HS-27A (cell line): ENCODE data around the gene GLS.
"Not testable (repeated sequence)": the region's sequence is repeated elsewhere in the genome, so short reads cannot be mapped to it uniquely, and the experiment has no call there.

ENCODE experiments used
- DNase-seq: peaks from one replicate; pipeline ENCODE4 v3.0.0-alpha.2; 2012; ENCODE audit warnings: low read depth, missing footprints

GLS gene

DNA sequence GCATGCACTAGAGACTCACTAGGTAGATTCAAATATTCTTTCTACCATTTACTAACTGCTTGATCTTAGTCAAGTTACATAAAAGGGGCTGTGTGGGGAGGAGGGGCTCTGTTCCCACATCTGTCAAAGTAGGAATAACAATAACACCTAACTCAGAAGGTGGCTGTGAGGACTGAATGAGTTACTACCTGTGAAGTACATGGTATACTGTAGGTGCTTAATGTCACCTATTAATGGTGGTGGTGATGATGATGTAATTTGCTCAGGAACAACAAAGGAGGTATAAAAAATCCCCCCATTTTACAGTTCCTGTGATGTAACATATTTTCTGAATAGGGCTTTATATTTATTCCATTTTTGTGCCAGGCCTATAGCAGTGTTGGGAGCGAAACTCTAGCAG lies 92.6 kb downstream of the GLS start:
- DNase-seq = no peak

DNA sequence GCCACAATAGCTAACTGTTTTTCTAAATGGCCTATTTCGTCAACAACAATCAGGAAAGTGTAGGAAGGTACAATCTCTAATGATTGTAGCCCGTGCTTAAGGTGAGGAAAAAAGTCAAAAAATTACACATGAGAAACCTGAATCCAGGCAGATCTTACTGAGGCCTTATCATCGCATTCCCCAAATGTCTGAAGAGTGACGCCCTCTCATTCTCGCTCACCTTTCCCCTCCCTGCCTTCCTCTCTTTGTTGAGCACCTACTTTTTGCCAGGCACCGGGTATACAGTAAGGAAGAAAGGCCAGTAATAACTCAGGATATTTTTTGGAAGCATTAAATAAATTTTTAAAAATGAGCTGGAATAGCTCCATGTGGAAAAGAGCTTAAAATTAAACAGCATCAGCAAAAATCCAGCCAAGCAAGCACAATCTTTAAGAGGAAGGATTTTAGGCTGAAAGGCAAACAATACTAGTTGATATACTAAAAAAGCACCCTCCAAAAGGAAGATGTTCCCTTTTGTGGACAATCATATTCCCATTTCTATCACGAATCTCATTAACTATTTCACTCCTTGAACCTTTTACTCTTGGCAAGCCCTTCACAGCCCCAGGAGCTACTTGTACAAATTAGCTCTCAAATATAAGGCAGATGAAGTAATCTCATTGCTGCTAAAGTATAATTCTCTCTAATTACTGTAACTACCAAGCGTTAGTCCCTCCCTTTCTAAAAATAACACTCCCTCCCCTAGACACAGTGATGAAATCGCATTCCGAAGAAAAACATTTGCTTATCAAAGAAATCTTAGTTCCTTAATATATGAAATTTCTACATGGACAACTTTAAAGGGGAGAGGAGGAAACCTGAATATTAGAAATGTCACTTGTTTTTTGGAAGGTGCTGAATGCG lies 93.4 kb downstream of the GLS start:
- no peak for DNase-seq

DNA sequence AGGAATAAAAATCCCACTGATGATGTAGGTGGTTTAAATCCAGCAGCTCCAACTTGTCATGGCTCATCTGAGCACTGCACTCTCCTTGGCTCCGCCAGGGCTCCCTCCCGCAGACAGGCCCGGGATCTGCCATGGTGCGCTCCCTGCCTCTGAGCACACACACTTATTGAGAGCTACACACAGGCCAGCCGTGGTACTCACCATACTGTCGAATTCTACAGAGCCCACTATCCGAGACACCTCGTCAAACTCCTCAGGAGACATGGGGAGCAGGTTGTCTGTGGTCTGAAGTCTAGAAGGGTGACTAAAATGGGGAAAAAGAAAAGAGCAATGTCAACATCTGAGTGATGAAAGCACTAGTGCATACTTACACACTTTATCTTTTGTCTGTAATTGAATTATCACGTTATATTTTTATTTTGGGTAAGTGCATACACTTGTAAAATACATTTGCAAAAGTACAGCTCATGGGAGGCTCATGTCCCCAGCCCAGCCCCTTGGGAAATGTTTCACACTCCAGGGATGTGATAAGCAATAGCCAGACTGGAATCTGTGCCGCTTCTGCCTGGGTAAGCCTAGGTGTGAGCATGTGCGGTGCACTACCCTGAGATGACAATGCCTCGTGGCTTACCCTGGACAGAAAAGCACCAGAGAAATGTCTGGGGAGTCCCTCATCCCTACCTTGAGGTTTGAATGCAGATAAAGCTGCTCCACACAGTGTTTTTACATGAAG lies 94.2 kb downstream of the GLS start:
- DNase-seq = no peak

DNA sequence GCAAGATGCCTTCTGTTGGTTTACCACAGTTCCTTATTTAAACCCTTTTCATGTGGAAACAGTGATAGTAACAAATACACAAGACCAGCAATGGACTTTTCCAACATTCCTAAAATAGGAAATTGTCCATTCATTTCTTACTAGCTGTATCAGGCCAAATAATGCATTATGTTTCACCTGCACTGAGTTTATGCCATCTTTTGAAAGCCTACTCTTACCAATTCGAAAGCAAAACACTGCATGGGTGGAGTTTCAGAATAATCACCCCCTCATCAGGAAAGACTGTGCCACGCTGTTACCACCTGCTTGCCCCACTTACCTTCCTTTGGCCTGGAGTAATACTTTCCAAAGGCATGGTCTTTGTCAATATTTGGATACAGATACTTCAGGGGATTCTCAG lies 95.9 kb downstream of the GLS start:
- DNase-seq = no peak

DNA sequence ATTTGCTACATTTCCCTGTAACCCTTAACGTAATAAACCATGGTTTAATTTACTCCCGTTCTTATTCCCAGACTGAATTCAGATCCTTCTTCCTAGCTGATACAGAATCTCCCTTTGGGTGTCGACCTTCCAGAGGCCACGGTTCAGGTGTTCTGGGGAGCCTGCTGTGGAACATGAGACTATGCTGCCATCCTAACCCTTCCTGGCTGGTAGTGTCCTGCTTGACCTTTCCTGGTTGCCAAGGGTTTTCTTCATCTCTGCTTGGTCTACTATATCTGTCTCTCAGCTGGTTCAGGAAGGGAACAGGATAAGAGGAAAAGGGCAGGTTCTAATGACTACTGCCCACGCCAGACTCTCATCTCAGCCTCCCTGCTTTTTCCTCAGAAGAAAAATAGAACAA lies 96.9 kb downstream of the GLS start:
- DNase-seq = no peak

DNA sequence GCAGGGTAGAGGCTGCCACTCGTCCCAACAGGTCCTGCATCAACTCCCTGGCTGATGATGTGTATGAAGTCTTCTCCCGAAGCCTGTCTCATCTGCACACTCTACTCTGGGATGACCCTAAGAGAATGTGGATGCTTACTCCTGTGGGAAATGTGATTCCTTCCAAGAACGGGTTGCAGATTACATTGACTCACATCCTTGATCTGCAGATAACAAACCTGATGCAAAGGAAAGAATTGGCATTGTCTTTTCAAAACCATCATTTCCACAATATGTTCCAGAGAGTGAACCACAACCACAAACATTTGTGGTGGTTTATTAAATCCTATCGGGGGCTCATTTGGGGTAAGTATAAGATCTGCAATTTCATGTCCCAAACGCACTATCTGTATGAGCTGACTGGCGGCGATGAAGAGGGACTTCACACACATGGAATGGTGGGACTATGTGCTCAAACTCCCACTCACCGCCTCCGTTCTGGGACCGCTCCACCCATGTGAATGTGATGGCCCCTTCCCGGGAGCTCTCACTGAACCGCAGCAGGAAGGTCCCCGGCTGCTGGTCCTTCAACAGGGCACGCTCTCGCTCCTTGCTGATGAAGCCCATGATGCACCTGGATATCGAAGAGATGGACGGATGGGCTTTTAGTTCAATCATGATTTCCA lies 97.9 kb downstream of the GLS start:
- DNase-seq = no peak

DNA sequence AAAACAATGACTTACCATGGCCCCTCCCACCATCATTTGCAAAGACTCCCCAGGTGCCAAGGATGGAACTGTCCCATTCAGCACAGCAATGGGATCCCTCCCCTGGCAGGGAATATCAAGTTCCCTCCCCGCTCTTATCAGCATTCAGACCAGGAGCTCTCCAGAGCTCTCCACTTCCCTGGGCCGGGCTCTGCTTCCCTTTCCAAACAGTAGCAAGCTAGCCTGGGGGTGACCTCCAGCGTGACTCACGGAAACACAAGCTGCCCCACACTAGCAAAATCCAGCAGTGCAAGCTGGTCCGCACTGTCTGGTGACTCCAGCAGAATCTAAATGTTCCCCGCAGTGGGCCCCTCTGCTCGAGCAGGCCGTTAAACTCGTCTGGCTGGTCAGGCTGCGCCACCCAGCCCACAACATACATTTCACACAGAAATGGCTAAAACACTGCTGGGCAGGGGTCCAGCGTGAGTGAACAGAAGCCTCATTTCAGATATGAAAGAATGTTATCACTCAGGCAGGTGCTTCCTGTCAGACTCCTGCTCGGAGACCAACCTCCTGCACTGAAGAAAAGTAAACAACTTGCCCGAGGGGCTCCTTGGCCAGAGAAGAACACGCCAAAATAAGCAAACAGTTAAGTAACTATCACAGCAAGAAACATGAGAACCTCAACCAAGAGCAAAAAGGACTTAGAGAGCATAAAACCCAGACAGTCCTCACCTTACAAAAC lies 99.4 kb downstream of the GLS start:
- DNase-seq = no peak

DNA sequence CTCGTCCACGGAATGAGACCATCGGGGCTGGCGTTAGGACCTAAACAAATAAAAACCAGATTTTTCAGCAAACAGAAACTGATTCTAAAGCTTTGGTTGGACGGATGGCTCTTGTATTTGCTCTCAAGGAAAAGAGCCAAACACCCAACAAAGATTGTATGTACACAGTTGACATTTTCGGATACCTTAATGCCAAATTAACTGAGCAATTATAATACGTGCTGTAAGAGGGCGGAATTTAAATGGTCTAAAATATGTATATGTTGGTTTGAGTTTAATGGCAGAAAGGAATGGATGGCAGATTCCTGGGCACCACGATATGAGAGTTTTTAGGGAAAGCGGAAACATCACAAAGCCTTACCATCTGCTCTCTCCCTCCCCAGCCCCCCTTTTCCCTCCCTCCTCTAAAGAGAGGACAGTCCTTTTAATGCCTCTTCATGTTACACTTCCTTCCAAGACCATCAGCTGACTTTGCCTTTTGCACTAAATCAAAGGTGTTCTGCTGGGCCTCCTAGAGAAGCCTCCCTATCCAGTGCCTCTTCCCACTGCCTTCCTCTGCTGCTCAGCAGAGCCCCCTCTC lies 100.1 kb downstream of the GLS start:
- no peak for DNase-seq

DNA sequence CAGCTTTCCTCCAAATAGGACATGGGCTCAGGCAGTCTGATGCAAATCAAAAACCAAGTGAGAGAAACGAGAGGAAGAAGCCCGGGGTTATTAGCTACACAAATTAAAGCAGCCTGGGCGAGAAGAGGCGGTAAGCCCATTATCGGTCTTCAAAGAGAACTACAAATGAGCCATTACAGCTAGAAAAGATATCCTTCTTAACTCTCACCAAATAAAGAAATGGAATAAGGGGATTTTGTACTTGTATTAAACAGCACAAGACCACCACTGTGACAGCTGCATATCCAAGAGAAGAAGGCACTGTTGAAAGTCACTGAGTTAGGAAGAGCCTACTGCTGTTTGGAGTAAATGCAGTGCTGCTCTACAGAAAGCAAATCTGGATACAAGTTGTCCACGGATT lies 100.7 kb downstream of the GLS start:
- DNase-seq = no peak

DNA sequence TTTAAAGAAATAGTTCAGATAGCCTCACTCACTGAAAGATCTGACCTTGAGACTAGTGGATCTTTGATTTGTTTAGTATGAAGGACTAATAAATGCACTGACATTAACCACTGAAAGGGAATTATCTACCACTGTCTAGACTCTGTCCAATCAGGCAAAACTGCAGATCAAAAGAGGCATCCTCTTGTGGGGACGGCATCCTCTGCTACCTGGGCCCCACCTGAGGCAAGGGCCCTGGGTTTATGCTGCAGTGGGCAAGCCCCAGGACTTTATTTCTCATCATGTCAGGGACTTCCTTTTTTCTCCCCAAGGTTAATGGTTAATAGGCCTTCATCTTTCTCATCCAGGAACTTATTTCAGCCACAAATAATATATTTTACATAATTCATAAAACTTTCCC lies 101.1 kb downstream of the GLS start:
- DNase-seq = no peak

DNA sequence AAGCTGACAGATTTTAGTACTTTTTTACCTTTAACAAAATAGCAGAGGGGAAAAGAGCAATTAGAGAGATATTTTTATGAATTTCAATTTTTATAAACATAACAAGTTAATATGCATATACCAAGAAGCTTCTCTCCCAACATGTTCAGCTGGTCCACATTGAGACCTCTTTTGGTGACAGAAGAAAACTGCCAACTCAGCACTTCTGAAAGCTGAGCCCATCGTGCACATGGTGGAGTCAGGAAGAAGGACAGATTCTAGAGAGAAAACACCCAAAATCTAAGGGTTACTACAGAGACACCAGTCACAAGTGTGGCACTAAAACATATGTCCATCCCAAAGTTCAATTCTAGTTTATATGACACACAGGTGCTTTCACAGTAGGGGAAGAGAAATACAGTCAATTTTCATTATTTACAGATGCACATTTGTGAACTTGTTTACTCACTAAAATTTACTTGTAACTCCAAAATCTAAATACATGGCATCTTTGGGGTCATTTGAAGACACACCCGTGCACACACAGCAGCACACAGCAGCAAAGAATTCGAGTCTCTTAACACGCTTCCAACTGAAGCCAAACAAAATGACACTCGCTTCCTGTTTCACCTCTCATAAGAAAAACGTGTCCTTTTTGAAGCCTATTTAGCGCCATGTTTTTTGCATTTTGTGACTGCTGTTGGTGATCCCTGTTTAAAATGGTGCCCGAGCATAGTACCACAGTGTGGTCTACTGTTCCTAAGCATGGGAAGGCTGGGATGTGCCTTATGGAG lies 101.8 kb downstream of the GLS start:
- DNase-seq = no peak

DNA sequence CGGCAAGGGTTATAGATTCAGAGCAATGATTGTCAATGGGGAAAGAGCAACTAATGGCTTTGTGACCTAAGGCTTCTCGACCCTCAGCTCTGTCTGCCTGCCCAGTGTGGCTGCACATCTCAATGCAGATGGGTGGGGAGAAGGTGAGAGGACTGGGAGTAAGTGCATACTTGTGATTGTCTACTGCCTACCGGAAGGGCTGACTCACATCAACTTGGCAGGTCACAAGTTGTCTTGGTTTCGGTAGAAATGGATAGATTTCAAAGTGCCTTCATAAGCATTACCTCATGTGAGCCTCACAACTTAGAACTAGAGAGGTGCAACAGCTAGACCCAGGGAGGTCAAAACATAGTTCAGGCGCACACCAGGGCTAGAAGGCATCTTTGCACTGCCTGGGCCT lies 104.0 kb downstream of the GLS start:
- no peak for DNase-seq

DNA sequence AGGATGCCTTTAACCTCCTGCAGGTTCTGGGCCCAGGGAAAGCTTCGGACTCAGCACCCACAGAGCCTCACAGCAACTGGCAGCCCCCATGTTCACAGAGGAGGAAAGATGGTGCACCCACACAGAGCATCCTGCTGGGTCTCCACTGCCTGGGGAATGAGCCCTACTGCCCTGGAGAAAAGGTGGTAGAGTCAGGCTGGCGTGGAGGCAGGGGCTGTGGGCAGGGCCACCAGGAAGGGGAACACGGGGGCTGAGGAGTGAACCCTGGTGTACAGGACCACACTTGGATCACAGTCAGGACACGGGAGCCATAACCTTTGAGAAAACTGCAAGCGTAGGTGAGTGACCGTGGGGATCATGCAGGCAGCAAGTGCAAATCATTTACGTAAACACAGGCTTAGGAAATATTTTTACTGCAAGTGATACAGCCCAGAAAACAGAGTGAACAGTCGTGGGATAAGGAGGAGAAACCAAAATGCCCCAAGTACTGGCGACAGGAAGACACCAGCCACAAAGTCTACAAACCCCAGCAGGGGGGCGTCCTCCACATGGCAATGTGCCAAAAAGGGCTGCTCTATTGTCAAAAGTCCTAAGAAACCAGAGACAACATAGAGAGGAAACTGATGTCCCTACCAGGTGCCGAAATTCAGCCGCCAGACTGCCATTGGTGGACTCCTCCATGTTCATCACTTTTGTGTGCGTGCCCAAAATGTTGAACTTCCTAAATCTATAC lies 105.8 kb downstream of the GLS start:
- no peak for DNase-seq

DNA sequence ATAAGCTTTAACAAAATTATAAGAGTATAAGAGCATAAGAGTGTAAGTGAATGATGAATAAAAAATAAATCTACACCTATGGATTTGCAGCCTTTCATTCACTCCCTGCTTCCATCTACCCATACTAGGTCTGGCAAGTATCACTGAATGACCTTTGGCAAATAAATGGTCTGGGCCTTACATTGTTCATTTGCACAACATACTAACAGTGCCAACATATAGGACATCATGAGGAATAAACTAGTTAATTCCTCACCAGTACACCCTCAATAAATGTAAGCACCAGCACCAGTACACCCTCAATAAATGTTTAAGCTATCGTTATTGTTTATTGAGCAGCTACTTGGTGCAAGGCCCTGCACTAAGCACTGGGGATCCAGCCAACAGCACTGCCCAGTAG lies 106.5 kb downstream of the GLS start:
- no peak for DNase-seq

DNA sequence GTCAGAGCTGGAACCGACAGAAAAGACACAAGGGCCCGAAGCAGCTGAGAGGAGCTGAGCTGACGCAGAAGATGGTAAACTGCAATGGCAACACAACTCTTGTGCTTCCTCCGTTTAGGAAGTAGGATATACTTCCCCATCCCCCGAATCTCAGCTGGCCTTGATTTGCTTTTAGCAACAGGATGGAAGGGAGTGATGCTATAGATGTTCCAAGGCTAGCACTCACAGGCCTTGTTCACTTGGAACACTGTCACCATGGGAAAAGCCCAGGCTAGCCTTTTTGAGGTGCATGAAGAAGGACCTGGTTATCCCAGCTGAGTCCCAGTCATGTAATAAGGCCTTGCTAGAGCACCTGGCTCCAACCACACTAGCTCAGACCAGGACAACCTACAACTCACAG lies 107.3 kb downstream of the GLS start:
- no peak for DNase-seq

DNA sequence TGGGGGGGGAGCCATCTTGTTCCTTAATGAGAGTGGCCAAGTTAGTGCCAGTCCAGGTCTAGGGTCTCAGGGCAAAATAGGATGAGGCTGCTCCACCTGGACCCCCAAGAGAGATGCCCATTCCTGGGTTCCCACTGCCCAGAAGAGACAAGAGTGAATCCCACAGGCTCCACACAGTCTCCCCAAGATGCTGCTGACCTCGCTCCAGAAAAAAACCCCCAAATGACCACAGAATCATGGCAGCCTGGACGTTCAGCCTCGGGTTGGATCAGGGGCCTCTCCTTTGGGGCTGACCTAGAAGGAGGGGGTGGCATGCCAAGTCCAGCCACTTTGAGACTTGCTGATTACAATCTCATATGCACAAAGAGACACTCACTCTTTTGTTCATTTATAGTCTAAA lies 108.3 kb downstream of the GLS start:
- DNase-seq = no peak

DNA sequence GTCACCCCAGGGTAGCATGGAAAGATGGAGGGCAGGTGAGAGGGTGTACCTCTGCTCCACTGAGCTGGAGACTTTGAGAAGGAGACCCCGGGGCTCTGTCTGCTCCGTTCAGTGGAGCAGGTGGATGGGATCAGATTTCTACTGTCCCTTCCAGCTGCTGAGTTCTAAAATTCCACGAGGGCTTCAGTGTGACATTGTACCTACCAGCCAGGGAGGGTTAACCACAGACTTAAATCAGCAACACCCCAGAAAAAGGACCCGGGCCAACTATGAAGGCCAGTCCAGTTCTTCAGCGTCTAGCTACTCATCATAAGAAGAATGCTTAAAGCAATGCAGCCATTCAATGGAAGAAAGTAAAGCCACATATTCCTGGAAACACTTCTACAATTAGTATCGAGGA lies 109.5 kb downstream of the GLS start:
- DNase-seq = no peak

DNA sequence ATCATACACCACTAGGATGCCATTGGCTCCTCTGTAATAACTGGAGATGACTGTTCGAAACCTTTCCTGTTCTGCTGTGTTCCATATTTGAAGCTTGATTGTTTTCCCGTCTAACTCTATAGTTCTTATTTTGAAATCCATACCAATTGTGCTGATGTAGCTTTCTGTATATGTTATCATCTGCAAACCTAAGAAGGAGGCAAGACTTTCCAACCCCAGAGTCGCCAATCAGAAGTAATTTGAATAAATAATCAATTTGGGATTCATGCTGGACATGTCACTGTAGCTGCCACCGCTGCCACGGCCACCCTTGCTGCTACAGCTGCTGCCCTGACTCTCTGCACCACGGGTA lies 112.6 kb downstream of the GLS start:
- DNase-seq = no peak

DNA sequence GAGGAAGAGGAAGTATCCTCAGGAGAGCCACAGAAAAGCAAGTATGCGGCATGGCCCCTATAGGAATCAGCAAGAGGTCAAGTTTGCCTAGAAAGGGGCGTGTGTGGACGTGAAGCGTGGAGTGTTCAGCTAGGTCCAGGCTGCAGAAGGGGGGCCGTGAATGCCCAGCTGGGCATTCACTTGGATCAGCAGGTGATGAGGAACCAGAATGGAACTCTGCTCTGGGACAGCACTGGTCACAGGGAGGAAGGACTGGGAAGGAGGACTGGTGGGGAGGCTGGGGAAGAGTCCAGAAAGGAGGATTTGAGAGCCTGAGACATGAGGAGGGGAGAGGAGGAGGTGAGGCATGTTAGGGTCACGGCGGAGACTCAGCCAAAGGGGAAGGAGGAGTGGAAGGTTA lies 113.5 kb downstream of the GLS start:
- DNase-seq = no peak

DNA sequence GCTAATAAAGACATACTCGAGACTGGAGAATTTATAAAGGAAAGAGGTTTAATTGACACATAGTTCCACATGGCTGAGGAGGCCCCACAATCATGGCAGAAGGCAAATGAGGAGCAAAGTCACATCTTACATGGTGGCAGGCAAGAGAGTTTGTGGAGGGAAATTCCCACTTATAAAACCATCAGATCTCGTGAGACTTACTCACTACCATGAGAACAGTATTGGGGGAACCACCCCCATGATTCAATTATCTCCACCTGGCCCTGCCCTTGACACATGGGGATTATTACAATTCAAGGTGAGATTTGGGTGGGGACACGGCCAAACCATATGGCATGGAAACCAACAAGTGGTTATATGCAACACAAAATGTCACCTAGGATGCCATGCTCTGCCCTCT lies 114.7 kb downstream of the GLS start:
- DNase-seq = not testable (repeated sequence)
